CD4-positive, alpha-beta T cell (primary cell): ENCODE results near the gene LMOD1. TPM values are rescaled to one million over a fixed set of nuclear protein-coding genes. Genes with fewer than 3 reads are reported as not detected.

Experiments
- ATAC-seq: fragments of 200-7000 bp; cut with Tn5 transposase; one replicate; pipeline ENCODE4 v1.10.0; 2022; ENCODE audit warnings: mild to moderate bottlenecking; ENCODE audit not compliant: poor library complexity
- CTCF ChIA-PET: fragments of 350-600 bp; sonication (Branson Sonifier 250); formaldehyde crosslinking; loops from one replicate; lab custom pipeline; 2021; ENCODE audit warnings: antibody characterized with exemption, inconsistent platforms; lab: Charles Lee
- POLR2A ChIA-PET: fragments of 350-600 bp; sonication (Branson Sonifier 250); formaldehyde crosslinking; loops from one replicate; lab custom pipeline; 2021; ENCODE audit warnings: antibody characterized with exemption, inconsistent platforms; lab: Charles Lee
- DNase-seq, 14 experiments: peaks; one replicate each; pipeline ENCODE4 v3.0.0-alpha.2; 2013 to 2020; ENCODE audit warnings: mixed read lengths in 2 of 14
- H3K27ac ChIP-seq, 2 donors: one replicate each; pipeline versions ENCODE4 v1.5.1 to v1.7.0; 2013; ENCODE audit warnings: low read length in 2 of 2, low read depth in 1 of 2, mild to moderate bottlenecking in 1 of 2
- H3K27me3 ChIP-seq, 2 experiments: 1 replicate in 1 of 2; 2 replicates in 1 of 2; pipeline versions ENCODE4 v1.6.1 to v1.7.0; 2013; ENCODE audit warnings: low read length in 2 of 2, control low read depth in 1 of 2, mild to moderate bottlenecking in 1 of 2, moderate library complexity in 1 of 2; ENCODE audit not compliant: insufficient read depth in 2 of 2, control insufficient read depth in 1 of 2
- H3K36me3 ChIP-seq: one replicate; pipeline ENCODE4 v1.6.1; 2013; ENCODE audit warnings: low read length, control low read depth; ENCODE audit not compliant: insufficient read depth
- H3K4me1 ChIP-seq: one replicate; pipeline ENCODE4 v1.6.1; 2013; ENCODE audit warnings: low read length, control low read depth; ENCODE audit not compliant: insufficient read depth
- H3K4me3 ChIP-seq: one replicate; pipeline ENCODE4 v1.5.1; 2013; ENCODE audit warnings: mild to moderate bottlenecking, low read length, moderate library complexity
- H3K9me3 ChIP-seq, 2 experiments: 1 replicate in 1 of 2; 2 replicates in 1 of 2; pipeline versions ENCODE4 v1.6.1 to v1.7.0; 2013; ENCODE audit warnings: low read length in 2 of 2, mild to moderate bottlenecking in 2 of 2, control low read depth in 1 of 2, moderate library complexity in 1 of 2; ENCODE audit not compliant: control insufficient read depth in 1 of 2, insufficient read depth in 1 of 2
- H3K27ac Mint-ChIP-seq: one replicate; pipeline ENCODE4 v1.8.0; 2020; ENCODE audit warnings: mixed read lengths
- H3K27me3 Mint-ChIP-seq: one replicate; pipeline ENCODE4 v1.8.0; 2021; ENCODE audit warnings: mixed read lengths
- H3K36me3 Mint-ChIP-seq: one replicate; pipeline ENCODE4 v1.8.0; 2021; ENCODE audit warnings: low read depth, mixed read lengths
- H3K4me1 Mint-ChIP-seq: one replicate; pipeline ENCODE4 v1.8.0; 2021; ENCODE audit warnings: low read depth, mixed read lengths
- H3K4me3 Mint-ChIP-seq: one replicate; pipeline ENCODE4 v1.8.0; 2020; ENCODE audit warnings: mild to moderate bottlenecking, mixed read lengths
- H3K9me3 Mint-ChIP-seq: one replicate; pipeline ENCODE4 v1.8.0; 2020; ENCODE audit warnings: mixed read lengths
- CTCF ChIP-seq: fragments of 200-600 bp; IDR thresholded peaks from one replicate; pipeline ENCODE4 v1.8.0; 2022; ENCODE audit warnings: antibody characterized with exemption, mild to moderate bottlenecking
- intact Hi-C, 2 experiments: fragments of 100-400 bp; cut with DNase I in 1 of 2; cut with micrococcal nuclease in 1 of 2; formaldehyde crosslinking; loops; one replicate each; pipeline versions ENCODE4 v1.15.1 to v1.9.0; 2023 to 2025; cut with DNase I, micrococcal nuclease
- total RNA-seq, 174 experiments: library from RNA in 2 of 174; stranded (reverse) in 2 of 174; gene quantifications; one replicate each; pipeline ENCODE4 v1.2.3 and lab custom pipeline; 2021 to 2026

Gene LMOD1
- total RNA-seq, 2 experiments from 2014 or later: not detected

- ATAC-seq (no peak), DNase-seq (no peak)
- Mint-ChIP-seq H3K36me3 (peaks cover 75% of the 10 kb centered on the region), H3K27ac (no peak overlapping the region), H3K4me3 (no peak overlapping the region), H3K9me3 (no peaks in the 10 kb centered on the region), H3K4me1 (peaks cover 15% of the 10 kb centered on the region), H3K27me3 (no peaks in the 10 kb centered on the region)
- TF ChIP-seq CTCF: no peak
- ChIA-PET CTCF (interaction anchor here (3.2 kb wide), 1 partner anchor 21 kb away, joined by 8 read pairs; the partner anchor contains the start of gene IPO9), POLR2A (no interaction called here)
- Histone ChIP-seq H3K9me3 (no peaks in the 10 kb centered on the region), H3K36me3 (peaks cover 74% of the 10 kb centered on the region), H3K27ac (no peak overlapping the region), H3K27me3 (no peaks in the 10 kb centered on the region), H3K4me3 (no peak overlapping the region), H3K4me1 (no peaks in the 10 kb centered on the region)
- intact Hi-C loops: no loop called here
These were observed 96.3 kb downstream of the LMOD1 start for GRCh38 chr1:201850053-201850397.

- H3K4me1 ChIP-seq: no peaks in the 10 kb centered on the region
- peaks cover 70% of the 10 kb centered on the region for H3K36me3 ChIP-seq
- H3K27me3 ChIP-seq: no peaks in the 10 kb centered on the region
- H3K4me3 ChIP-seq: no peak overlapping the region
- peaks cover 70% of the 10 kb centered on the region for H3K36me3 Mint-ChIP-seq
- no peak for TF ChIP-seq CTCF
- H3K9me3 ChIP-seq: no peaks in the 10 kb centered on the region
- H3K9me3 Mint-ChIP-seq: no peaks in the 10 kb centered on the region
- no peak for DNase-seq
- no peak overlapping the region for H3K4me3 Mint-ChIP-seq
- ATAC-seq: no peak
- POLR2A ChIA-PET: no interaction called here
- H3K27ac Mint-ChIP-seq: no peak overlapping the region
- intact Hi-C loops: no loop called here
- peaks cover 15% of the 10 kb centered on the region for H3K4me1 Mint-ChIP-seq
- H3K27me3 Mint-ChIP-seq: no peaks in the 10 kb centered on the region
- CTCF ChIA-PET: interaction anchor here (3.2 kb wide), 1 partner anchor 20 kb away, joined by 8 read pairs; the partner anchor contains the start of gene IPO9
- no peak overlapping the region for H3K27ac ChIP-seq
These were observed 96.8 kb downstream of the LMOD1 start for GRCh38 chr1:201849372-201850052.

- H3K27ac ChIP-seq: no peak overlapping the region
- CTCF ChIA-PET: interaction anchor here (3.2 kb wide), 1 partner anchor 19 kb away, joined by 8 read pairs; the partner anchor contains the start of gene IPO9
- intact Hi-C loops: no loop called here
- no peak overlapping the region for H3K4me3 ChIP-seq
- no peaks in the 10 kb centered on the region for H3K9me3 ChIP-seq
- DNase-seq: no peak
- Mint-ChIP-seq H3K9me3 (no peaks in the 10 kb centered on the region), H3K4me3 (no peak overlapping the region), H3K27me3 (no peaks in the 10 kb centered on the region), H3K36me3 (peaks cover 61% of the 10 kb centered on the region), H3K4me1 (peaks cover 22% of the 10 kb centered on the region), H3K27ac (no peak overlapping the region)
- POLR2A ChIA-PET: interaction anchor here (1.0 kb wide), 1 partner anchor 19 kb away, joined by 3 read pairs; no protein-coding TSS in a partner anchor
- no peak for TF ChIP-seq CTCF
- no peaks in the 10 kb centered on the region for H3K27me3 ChIP-seq
- peaks cover 57% of the 10 kb centered on the region for H3K36me3 ChIP-seq
- no peak for ATAC-seq
- H3K4me1 ChIP-seq: no peaks in the 10 kb centered on the region
These were observed 98.1 kb downstream of the LMOD1 start for GRCh38 chr1:201848230-201848629.
